ENCODE data around the gene BICRA. TPM values are rescaled to one million over a fixed set of nuclear protein-coding genes. Genes with fewer than 3 reads are reported as not detected.

The BICRA gene
- total and polyA plus RNA-seq, 9 of the 15 experiments (the other 6 are each of a cell fraction or from before 2014, with no cell fraction given) = 0.01 to 8.8 (median 1.2) TPM

GRCh38 chr19:47663911-47664771 is 55.2 kb downstream of the BICRA start (continued):
- TF ChIP-seq HOMEZ (CRISPR knock-in tag; IDR thresholded peaks at IDR 0.05) (no peak), CHD1 (IDR thresholded peaks at IDR 0.05; ENCODE audit: low read length) (peak; percentile 18), NFATC3 (IDR thresholded peaks at IDR 0.05) (no peak), POLR2B (IDR thresholded peaks at IDR 0.05; ENCODE audit: low read depth, partially characterized antibody) (no peak), ZNF695 (CRISPR knock-in tag; IDR thresholded peaks at IDR 0.05) (no peak), ESRRA (IDR thresholded peaks at IDR 0.05; ENCODE audit: borderline replicate concordance, low read depth) (peak; percentile 91), NFE2 (IDR thresholded peaks at IDR 0.05; ENCODE audit: low read depth) (peak; percentile 86), JUN (IDR thresholded peaks at IDR 0.05; ENCODE audit: borderline replicate concordance, low read depth, low read length) (peak; percentile 69), JUN (CRISPR knock-in tag; IDR thresholded peaks at IDR 0.05; ENCODE audit: borderline replicate concordance) (no peak), GTF2F1 (IDR thresholded peaks at IDR 0.05; ENCODE audit: low read depth, low read length) (no peak), ARID1B (IDR thresholded peaks at IDR 0.05) (peak; percentile 54), RB1 (IDR thresholded peaks at IDR 0.05; ENCODE audit: low read depth) (0 out of 2 replicates have a peak, but pooled peaks have one; percentile 9), RBBP5 (IDR thresholded peaks at IDR 0.05; ENCODE audit: borderline replicate concordance, insufficient read depth, low read length, poor library complexity, severe bottlenecking) (peak; percentile 70), MLLT1 (IDR thresholded peaks at IDR 0.05) (peak in 1 of 2 experiments; percentile 75; a peak in 2 of 4 replicates), SMARCC2 (IDR thresholded peaks at IDR 0.05; ENCODE audit: low read depth) (peak; percentile 34; the same call in 1 of the 2 replicates), TRIM24 (IDR thresholded peaks at IDR 0.05) (0 out of 4 replicates have a peak, but pooled peaks of 1 of the 2 experiments have one; percentile 28), RCOR1 (IDR thresholded peaks at IDR 0.05; ENCODE audit: borderline replicate concordance in 1 of 2, low read depth in 2 of 2, low read length in 2 of 2) (0 out of 4 replicates have a peak, but pooled peaks of 1 of the 2 experiments have one; percentile 12), ARNT (IDR thresholded peaks at IDR 0.05) (peak in 1 of 2 experiments; percentile 99; a peak in 2 of 4 replicates), THRAP3 (IDR thresholded peaks at IDR 0.05; ENCODE audit: borderline replicate concordance) (no peak), SIX5 (IDR thresholded peaks at IDR 0.05; ENCODE audit: borderline replicate concordance in 1 of 2, insufficient read depth in 1 of 2, low read depth in 1 of 2, low read length in 2 of 2) (no peak), ZKSCAN1 (IDR thresholded peaks at IDR 0.05; ENCODE audit: low read depth, low read length) (0 out of 2 replicates have a peak, but pooled peaks have one; percentile 25), IRF9 (tag; IDR thresholded peaks at IDR 0.05) (peak; percentile 64), LEF1 (IDR thresholded peaks at IDR 0.05) (0 out of 2 replicates have a peak, but pooled peaks have one; percentile 28), CBFB (CRISPR knock-in tag; IDR thresholded peaks at IDR 0.05) (0 out of 2 replicates have a peak, but pooled peaks have one; percentile 29)

Data from K562 (cell line).